K562 (cell line): ENCODE measurements around the gene PIP5K1B.

Source experiments
- NCOA1 ChIP-seq: fragments of 450-650 bp; IDR thresholded peaks from 2 replicates; pipeline ENCODE4 v1.6.1; 2016; ENCODE audit warnings: low read depth
- NELFE ChIP-seq: IDR thresholded peaks from 2 replicates; pipeline ENCODE4 v1.6.1; 2011; ENCODE audit warnings: mild to moderate bottlenecking; ENCODE audit not compliant: insufficient read depth, insufficient read length
- POLR2AphosphoS5 ChIP-seq: IDR thresholded peaks from 2 replicates; pipeline ENCODE4 v1.6.1; 2011; ENCODE audit warnings: mild to moderate bottlenecking, low read depth, low read length, moderate library complexity; ENCODE audit not compliant: control insufficient read depth, insufficient read depth
- TCF7L2 ChIP-seq: fragments of 150-350 bp; IDR thresholded peaks from 2 replicates; pipeline ENCODE4 v1.6.1; 2016; ENCODE audit warnings: low read depth, mild to moderate bottlenecking, low read length, moderate library complexity
- TF ChIP-seq, protein P1 (sequence below): sonication (generic); formaldehyde crosslinking; IDR thresholded peaks from 2 replicates; pipeline ENCODE4 v1.8.0; 2023; ENCODE audit warnings: mild to moderate bottlenecking, missing genetic modification reagents

DNA sequence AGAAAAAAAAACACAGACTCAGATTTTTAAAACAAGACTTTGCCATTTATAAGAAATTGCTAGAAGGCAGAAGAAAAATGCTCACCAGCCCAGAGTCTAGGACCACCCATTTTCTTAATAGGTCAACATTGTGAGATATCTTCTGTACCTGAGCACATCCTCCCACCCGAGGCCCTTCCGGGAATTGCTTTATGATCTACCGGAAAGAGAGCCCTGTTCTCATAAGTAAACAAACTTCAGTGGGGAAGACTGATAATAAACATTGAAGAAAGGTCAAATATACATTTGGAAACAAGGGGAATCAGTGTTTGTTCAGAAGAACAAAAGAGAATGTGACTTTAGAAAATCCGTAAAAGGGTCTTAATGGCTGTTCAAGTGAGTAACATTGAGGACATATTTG lies 264.5 kb downstream of the PIP5K1B start:
- TF ChIP-seq POLR2AphosphoS5 (no peak), NCOA1 (no peak), NELFE (no peak), TCF7L2 (no peak)
- TF ChIP-seq, protein P1, sequence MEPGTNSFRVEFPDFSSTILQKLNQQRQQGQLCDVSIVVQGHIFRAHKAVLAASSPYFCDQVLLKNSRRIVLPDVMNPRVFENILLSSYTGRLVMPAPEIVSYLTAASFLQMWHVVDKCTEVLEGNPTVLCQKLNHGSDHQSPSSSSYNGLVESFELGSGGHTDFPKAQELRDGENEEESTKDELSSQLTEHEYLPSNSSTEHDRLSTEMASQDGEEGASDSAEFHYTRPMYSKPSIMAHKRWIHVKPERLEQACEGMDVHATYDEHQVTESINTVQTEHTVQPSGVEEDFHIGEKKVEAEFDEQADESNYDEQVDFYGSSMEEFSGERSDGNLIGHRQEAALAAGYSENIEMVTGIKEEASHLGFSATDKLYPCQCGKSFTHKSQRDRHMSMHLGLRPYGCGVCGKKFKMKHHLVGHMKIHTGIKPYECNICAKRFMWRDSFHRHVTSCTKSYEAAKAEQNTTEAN (CRISPR knock-in tag) = no peak
